HG02763 (cell line): ENCODE measurements around the gene MECR.
A peak's percentile ranks its signal among the peaks of the same experiment; 100 is the strongest.

Experiments
- ATAC-seq: cut with Tn5 transposase; IDR thresholded peaks from one replicate; pipeline ENCODE4 v1.9.1; 2021; ENCODE audit warnings: mild to moderate bottlenecking, moderate library complexity; ENCODE audit not compliant: unreplicated experiment

The MECR gene

GRCh38 chr1:29230553-29231378 is at the start of gene MECR:
Gene MECR, minus strand, starts transcription at chr1:29230934. Its CDS starts 28 bp downstream, at chr1:29230906.
- ATAC-seq: peak; percentile 90

GRCh38 chr1:29279951-29280391 is 49.2 kb upstream of the MECR start:
- no peak for ATAC-seq

- no peak for ATAC-seq
Measured at GRCh38 chr1:29279406-29279805, 48.7 kb upstream of the MECR start.

GRCh38 chr1:29278124-29278523 is 47.4 kb upstream of the MECR start:
- no peak for ATAC-seq

GRCh38 chr1:29275435-29275834 is 44.7 kb upstream of the MECR start:
- no peak for ATAC-seq

GRCh38 chr1:29272147-29272907 is 41.6 kb upstream of the MECR start:
- ATAC-seq: no peak

- no peak for ATAC-seq
Measured at GRCh38 chr1:29271724-29272123, 41.0 kb upstream of the MECR start.

- no peak for ATAC-seq
Measured at GRCh38 chr1:29270929-29271521, 40.3 kb upstream of the MECR start.

GRCh38 chr1:29269382-29269781 is 38.6 kb upstream of the MECR start:
- ATAC-seq: no peak

GRCh38 chr1:29267321-29268070 is 36.8 kb upstream of the MECR start:
- no peak for ATAC-seq

GRCh38 chr1:29266912-29267311 is 36.2 kb upstream of the MECR start:
- ATAC-seq: no peak

- ATAC-seq: no peak
Measured at GRCh38 chr1:29264773-29265389, 34.1 kb upstream of the MECR start.

- ATAC-seq: no peak
Measured at GRCh38 chr1:29260531-29260930, 29.8 kb upstream of the MECR start.

- ATAC-seq: no peak
Measured at GRCh38 chr1:29259802-29260441, 29.2 kb upstream of the MECR start.

GRCh38 chr1:29258976-29259801 is 28.5 kb upstream of the MECR start:
- ATAC-seq: no peak

GRCh38 chr1:29258189-29258975 is 27.6 kb upstream of the MECR start:
- ATAC-seq: no peak

GRCh38 chr1:29256979-29257804 is 26.5 kb upstream of the MECR start:
- no peak for ATAC-seq

- ATAC-seq: no peak
Measured at GRCh38 chr1:29256394-29256793, 25.7 kb upstream of the MECR start.
